ENCODE results near the gene RALGDS. TPM values are rescaled to one million over a fixed set of nuclear protein-coding genes. Genes with fewer than 3 reads are reported as not detected.
"Not testable (repeated sequence)": the region's sequence is repeated elsewhere in the genome, so short reads cannot be mapped to it uniquely, and the experiment has no call there.

RALGDS gene
- total RNA-seq, 2 donors from 2014 or later = 26.7 to 30.1 TPM

DNA sequence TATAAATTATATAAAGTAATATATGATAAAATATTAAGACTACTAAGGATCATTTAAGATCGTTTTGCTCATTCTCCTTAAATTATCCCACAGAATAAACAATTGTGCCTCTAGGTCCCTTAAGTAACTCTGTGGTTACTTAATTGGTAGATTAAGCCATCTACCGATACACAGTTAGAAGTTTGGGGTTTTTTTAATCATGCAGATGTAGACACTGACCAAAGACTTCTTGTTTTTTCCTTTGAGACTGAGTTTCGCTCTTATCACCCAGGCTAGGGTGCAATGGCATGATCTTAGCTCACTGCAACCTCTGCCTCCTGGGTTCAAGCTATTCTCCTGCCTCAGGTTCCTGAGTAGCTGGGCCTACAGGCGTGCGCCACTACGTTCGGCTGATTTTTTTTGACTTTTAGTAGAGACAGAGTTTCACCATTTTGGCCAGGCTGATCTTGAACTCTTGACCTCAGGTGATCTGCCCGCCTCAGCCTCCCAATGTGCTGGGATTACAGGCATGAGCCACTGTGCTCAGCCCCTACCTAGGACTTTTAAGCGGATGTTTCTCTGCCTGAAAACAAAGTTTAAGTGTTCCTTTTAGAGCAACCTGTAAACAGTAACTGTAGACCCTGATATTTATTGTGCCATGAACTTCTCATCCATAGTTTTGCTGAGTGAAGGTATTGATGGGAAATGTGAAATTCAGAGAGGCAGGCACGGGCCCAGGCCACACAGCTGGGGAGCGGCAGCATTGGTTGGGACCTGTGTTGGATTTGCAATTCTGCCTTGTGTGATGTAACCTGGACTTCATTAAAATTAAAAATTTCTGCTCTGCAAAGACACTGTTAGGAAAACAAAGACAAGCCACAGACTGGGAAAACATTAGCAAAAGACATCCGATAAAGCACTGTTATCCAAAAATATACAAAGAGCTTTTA lies 47.7 kb downstream of the RALGDS start:
- H3K4me3 ChIP-seq = no peak overlapping the region
- no peak for TF ChIP-seq CTCF (IDR thresholded peaks at IDR 0.05)
- no peak overlapping the region for H3K27ac ChIP-seq
- H3K36me3 ChIP-seq = no peaks in the 10 kb centered on the region
- DNase-seq (ENCODE audit: low spot score) = no peak
- no peaks in the 10 kb centered on the region for H3K27me3 ChIP-seq
- H3K4me1 ChIP-seq = no peaks in the 10 kb centered on the region
- H3K9me3 ChIP-seq = no peaks in the 10 kb centered on the region

DNA sequence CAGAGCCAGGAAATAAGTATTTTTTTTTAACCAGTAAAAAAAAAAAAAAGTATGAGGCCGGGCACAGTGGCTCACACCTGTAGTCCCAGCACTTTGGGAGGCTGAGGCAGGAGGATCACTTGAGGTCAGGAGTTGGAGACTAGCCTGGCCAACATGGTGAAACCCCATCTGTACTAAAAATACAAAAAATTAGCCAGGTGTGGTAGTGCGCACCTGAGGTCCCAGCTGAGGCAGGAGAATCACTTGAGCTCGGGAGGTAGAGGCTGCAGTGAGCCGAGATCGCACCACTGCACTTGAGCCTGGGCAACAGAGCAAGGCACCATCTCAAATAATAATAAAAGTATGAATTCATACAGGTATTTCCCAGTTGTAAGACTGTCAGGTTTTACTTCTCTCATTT lies 48.8 kb downstream of the RALGDS start:
- not testable (repeated sequence) for H3K4me1 ChIP-seq; H3K36me3 ChIP-seq; H3K27ac ChIP-seq; H3K9me3 ChIP-seq; H3K27me3 ChIP-seq; DNase-seq (ENCODE audit: low spot score); H3K4me3 ChIP-seq

DNA sequence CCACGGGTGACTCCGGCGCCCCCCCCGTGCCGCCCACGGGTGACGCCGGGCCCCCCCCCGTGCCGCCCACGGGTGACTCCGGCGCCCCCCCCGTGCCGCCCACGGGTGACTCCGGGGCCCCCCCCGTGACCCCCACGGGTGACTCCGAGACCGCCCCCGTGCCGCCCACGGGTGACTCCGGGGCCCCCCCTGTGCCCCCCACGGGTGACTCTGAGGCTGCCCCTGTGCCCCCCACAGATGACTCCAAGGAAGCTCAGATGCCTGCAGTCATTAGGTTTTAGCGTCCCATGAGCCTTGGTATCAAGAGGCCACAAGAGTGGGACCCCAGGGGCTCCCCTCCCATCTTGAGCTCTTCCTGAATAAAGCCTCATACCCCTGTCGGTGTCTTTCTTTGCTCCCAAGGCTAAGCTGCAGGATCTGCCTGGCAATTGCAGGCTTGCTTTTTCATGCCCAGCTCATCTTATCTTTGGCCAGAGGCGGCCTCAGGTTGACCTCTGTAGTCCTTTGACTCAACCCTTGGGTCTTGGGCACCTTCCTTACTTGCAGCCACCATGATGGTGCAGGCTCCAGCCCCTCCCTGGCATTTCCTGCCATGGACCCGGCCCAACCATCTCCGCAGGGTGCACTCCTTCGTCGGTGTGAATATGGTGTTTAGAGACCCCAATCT lies 49.4 kb downstream of the RALGDS start:
- no peak overlapping the region for H3K4me3 ChIP-seq
- no peak overlapping the region for H3K27ac ChIP-seq
- H3K4me1 ChIP-seq = no peaks in the 10 kb centered on the region
- H3K27me3 ChIP-seq = no peaks in the 10 kb centered on the region
- TF ChIP-seq CTCF (IDR thresholded peaks at IDR 0.05) = no peak
- no peaks in the 10 kb centered on the region for H3K9me3 ChIP-seq
- no peaks in the 10 kb centered on the region for H3K36me3 ChIP-seq
- DNase-seq (ENCODE audit: low spot score) = no peak

- not testable (repeated sequence) for H3K36me3 ChIP-seq; H3K4me3 ChIP-seq; DNase-seq (ENCODE audit: low spot score); H3K4me1 ChIP-seq; H3K27me3 ChIP-seq; H3K9me3 ChIP-seq; H3K27ac ChIP-seq
Measured at GRCh38 chr9:133070985-133071384, 50.1 kb downstream of the RALGDS start.

DNA sequence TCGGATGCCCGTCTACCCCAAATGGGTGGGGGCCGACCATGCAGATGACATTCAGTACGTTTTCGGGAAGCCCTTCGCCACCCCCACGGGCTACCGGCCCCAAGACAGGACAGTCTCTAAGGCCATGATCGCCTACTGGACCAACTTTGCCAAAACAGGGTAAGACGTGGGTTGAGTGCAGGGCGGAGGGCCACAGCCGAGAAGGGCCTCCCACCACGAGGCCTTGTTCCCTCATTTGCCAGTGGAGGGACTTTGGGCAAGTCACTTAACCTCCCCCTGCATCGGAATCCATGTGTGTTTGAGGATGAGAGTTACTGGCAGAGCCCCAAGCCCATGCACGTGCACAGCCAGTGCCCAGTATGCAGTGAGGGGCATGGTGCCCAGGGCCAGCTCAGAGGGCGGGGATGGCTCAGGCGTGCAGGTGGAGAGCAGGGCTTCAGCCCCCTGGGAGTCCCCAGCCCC lies 50.5 kb downstream of the RALGDS start:
- not testable (repeated sequence) for H3K4me3 ChIP-seq; DNase-seq (ENCODE audit: low spot score); H3K27me3 ChIP-seq; H3K9me3 ChIP-seq; H3K36me3 ChIP-seq; H3K4me1 ChIP-seq; H3K27ac ChIP-seq

DNA sequence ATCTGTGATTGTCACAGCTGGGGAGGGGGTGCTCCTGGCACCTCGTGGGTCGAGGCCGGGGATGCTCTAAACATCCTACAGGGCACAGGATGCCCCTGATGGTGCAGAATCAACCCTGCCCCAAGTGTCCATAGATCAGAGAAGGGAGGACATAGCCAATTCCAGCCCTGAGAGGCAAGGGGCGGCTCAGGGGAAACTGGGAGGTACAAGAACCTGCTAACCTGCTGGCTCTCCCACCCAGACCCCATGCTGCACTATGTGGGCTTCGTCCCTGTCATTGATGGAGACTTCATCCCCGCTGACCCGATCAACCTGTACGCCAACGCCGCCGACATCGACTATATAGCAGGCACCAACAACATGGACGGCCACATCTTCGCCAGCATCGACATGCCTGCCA lies 52.6 kb downstream of the RALGDS start:
- H3K4me3 ChIP-seq; H3K9me3 ChIP-seq; H3K27me3 ChIP-seq; H3K4me1 ChIP-seq; DNase-seq (ENCODE audit: low spot score); H3K36me3 ChIP-seq; H3K27ac ChIP-seq: not testable (repeated sequence)

DNA sequence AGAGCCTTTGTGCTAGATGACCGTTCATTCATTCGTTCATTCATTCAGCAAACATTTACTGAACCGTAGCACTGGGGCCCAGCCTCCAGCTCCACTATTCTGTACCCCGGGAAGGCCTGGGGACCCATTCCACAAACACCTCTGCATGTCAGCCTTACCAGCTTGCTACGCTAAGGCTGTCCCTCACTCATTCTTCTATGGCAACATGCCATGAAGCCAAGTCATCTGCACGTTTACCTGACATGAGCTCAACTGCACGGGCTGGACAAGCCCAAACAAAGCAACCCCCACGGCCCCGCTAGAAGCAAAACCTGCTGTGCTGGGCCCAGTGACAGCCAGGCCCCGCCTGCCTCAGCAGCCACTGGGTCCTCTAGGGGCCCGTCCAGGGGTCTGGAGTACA lies 53.2 kb downstream of the RALGDS start:
- Histone ChIP-seq H3K4me3 (no peak overlapping the region), H3K27me3 (no peaks in the 10 kb centered on the region), H3K36me3 (no peaks in the 10 kb centered on the region), H3K27ac (no peak overlapping the region), H3K4me1 (no peaks in the 10 kb centered on the region), H3K9me3 (no peaks in the 10 kb centered on the region)
- DNase-seq (ENCODE audit: low spot score) = no peak
- no peak for TF ChIP-seq CTCF (IDR thresholded peaks at IDR 0.05)
